Measurements from ENCODE around the gene RRAS.

DNA sequence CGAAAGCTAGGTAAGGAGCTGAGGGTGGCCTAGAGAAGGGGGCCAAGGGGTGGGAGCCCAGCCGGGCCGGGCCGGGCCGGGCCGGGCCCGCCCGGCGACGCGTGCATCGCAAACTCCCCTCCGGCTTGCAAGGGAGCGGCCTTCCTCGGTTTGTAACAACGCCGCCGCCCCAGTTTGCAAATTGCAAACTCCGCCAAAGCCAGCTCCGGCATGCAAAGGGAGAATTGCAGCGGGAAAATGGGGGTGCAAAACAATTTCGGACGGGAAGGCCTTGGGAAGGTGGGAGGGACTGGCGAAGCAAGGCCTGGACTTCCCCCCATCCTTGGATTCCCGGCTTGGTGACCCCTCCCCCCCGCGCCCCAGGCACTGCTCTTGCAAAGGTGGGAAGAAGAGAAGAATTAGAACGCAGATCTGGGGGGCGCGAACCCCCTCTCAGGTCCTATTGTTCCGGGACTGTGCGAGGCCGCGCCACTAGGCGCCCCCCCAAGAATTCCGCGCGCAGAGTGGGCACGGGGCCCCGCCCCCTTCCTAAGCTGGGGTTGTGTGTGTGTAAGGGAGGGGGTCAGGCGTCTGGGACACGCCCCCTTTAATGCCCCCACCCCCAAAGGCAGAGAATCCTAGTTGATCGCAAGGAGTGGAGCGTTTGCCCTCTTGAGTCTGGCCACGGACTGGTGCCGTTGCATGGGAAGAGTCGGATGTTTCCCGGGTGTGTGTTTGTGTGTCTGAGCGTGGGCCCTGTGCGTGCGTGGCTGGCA lies 48.0 kb downstream of the RRAS start:
- TF ChIP-seq, protein P1, sequence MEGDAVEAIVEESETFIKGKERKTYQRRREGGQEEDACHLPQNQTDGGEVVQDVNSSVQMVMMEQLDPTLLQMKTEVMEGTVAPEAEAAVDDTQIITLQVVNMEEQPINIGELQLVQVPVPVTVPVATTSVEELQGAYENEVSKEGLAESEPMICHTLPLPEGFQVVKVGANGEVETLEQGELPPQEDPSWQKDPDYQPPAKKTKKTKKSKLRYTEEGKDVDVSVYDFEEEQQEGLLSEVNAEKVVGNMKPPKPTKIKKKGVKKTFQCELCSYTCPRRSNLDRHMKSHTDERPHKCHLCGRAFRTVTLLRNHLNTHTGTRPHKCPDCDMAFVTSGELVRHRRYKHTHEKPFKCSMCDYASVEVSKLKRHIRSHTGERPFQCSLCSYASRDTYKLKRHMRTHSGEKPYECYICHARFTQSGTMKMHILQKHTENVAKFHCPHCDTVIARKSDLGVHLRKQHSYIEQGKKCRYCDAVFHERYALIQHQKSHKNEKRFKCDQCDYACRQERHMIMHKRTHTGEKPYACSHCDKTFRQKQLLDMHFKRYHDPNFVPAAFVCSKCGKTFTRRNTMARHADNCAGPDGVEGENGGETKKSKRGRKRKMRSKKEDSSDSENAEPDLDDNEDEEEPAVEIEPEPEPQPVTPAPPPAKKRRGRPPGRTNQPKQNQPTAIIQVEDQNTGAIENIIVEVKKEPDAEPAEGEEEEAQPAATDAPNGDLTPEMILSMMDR (IDR thresholded peaks at IDR 0.05): no peak
- no peak for TF ChIP-seq TEAD4 (IDR thresholded peaks at IDR 0.05; ENCODE audit: borderline replicate concordance, insufficient read depth)

Measured in SK-N-SH (cell line).